H9 (cell line): ENCODE results near the gene PRKD2. TPM values are rescaled to one million over a fixed set of nuclear protein-coding genes. Genes with fewer than 3 reads are reported as not detected.

Experiments used
- DNase-seq: peaks from one replicate; pipeline ENCODE4 v3.0.0-alpha.2; 2017
- H2AFZ ChIP-seq: one replicate; pipeline ENCODE4 v1.6.1; 2013; ENCODE audit warnings: mild to moderate bottlenecking, low read length, control low read depth, moderate library complexity
- H2AK5ac ChIP-seq: 2 replicates; pipeline ENCODE4 v1.6.1; 2013; ENCODE audit warnings: low read length, control low read depth, mixed read lengths; ENCODE audit not compliant: insufficient read length
- H2BK120ac ChIP-seq: one replicate; pipeline ENCODE4 v1.6.1; 2013; ENCODE audit warnings: low read depth, mild to moderate bottlenecking, low read length, control low read depth, inconsistent platforms; ENCODE audit not compliant: poor library complexity, severe bottlenecking
- H2BK12ac ChIP-seq: 2 replicates; pipeline ENCODE4 v1.6.1; 2013; ENCODE audit warnings: low read length, control low read depth, mixed read lengths, low read depth; ENCODE audit not compliant: insufficient read length
- H2BK15ac ChIP-seq: 2 replicates; pipeline ENCODE4 v1.6.1; 2013; ENCODE audit warnings: low read depth, low read length, control low read depth
- H2BK20ac ChIP-seq: one replicate; pipeline ENCODE4 v1.6.1; 2013; ENCODE audit warnings: low read depth, mild to moderate bottlenecking, low read length, control low read depth, inconsistent platforms; ENCODE audit not compliant: poor library complexity, severe bottlenecking
- H2BK5ac ChIP-seq: 2 replicates; pipeline ENCODE4 v1.6.1; 2013; ENCODE audit warnings: low read length, control low read depth, mixed read lengths; ENCODE audit not compliant: insufficient read length
- H3K14ac ChIP-seq: 2 replicates; pipeline ENCODE4 v1.6.1; 2013; ENCODE audit warnings: low read length, control low read depth; ENCODE audit not compliant: insufficient read depth
- H3K18ac ChIP-seq: 2 replicates; pipeline ENCODE4 v1.6.1; 2013; ENCODE audit warnings: low read depth, mild to moderate bottlenecking, mixed read lengths, low read length, control low read depth; ENCODE audit not compliant: insufficient read length
- H3K23ac ChIP-seq: 2 replicates; pipeline ENCODE4 v1.6.1; 2013; ENCODE audit warnings: low read length, control low read depth, mixed read lengths, low read depth; ENCODE audit not compliant: insufficient read length
- H3K23me2 ChIP-seq: 2 replicates; pipeline ENCODE4 v1.6.1; 2013; ENCODE audit warnings: low read depth, mild to moderate bottlenecking, mixed read lengths, low read length, control low read depth; ENCODE audit not compliant: insufficient read length, poor library complexity, severe bottlenecking
- H3K27ac ChIP-seq: 2 replicates; pipeline ENCODE4 v1.5.1; 2013; ENCODE audit warnings: low read length, control low read depth, mixed read lengths, low read depth; ENCODE audit not compliant: insufficient read length
- H3K27me3 ChIP-seq: 2 replicates; pipeline ENCODE4 v1.6.1; 2013; ENCODE audit warnings: low read length, control low read depth, inconsistent platforms; ENCODE audit not compliant: insufficient read depth
- H3K4ac ChIP-seq: 2 replicates; pipeline ENCODE4 v1.6.1; 2013; ENCODE audit warnings: low read depth, mild to moderate bottlenecking, control low read depth, inconsistent platforms, low read length, moderate library complexity
- H3K4me1 ChIP-seq: 2 replicates; pipeline ENCODE4 v1.6.1; 2013; ENCODE audit warnings: low read length, control low read depth, inconsistent platforms; ENCODE audit not compliant: insufficient read depth
- H3K4me2 ChIP-seq: 2 replicates; pipeline ENCODE4 v1.6.1; 2013; ENCODE audit warnings: low read length, control low read depth, mixed read lengths; ENCODE audit not compliant: insufficient read length, insufficient read depth
- H3K56ac ChIP-seq: 2 replicates; pipeline ENCODE4 v1.6.1; 2013; ENCODE audit warnings: low read depth, mild to moderate bottlenecking, mixed read lengths, low read length, control low read depth; ENCODE audit not compliant: insufficient read length
- H3K79me1 ChIP-seq: 2 replicates; pipeline ENCODE4 v1.6.1; 2013; ENCODE audit warnings: low read depth, mild to moderate bottlenecking, moderate library complexity, low read length, control low read depth, inconsistent platforms; ENCODE audit not compliant: insufficient read depth, poor library complexity, severe bottlenecking
- H3K79me2 ChIP-seq: 2 replicates; pipeline ENCODE4 v1.6.1; 2013; ENCODE audit warnings: low read length, control low read depth, inconsistent platforms; ENCODE audit not compliant: insufficient read depth
- H3K9ac ChIP-seq: 2 replicates; pipeline ENCODE4 v1.6.1; 2013; ENCODE audit warnings: low read length, control low read depth, mixed read lengths; ENCODE audit not compliant: insufficient read length; ENCODE audit errors: extremely low read depth
- H3K9me3 ChIP-seq: one replicate; pipeline ENCODE4 v1.6.1; 2013; ENCODE audit warnings: low read depth, low read length, inconsistent platforms; ENCODE audit not compliant: control insufficient read depth
- H3T11ph ChIP-seq: one replicate; pipeline ENCODE4 v1.6.1; 2013; ENCODE audit warnings: mild to moderate bottlenecking, low read length, control low read depth, inconsistent platforms
- H4K20me1 ChIP-seq: one replicate; pipeline ENCODE4 v1.6.1; 2013; ENCODE audit not compliant: control insufficient read depth, insufficient read length, insufficient read depth
- H4K5ac ChIP-seq: 2 replicates; pipeline ENCODE4 v1.6.1; 2013; ENCODE audit warnings: low read depth, mild to moderate bottlenecking, mixed read lengths, low read length, control low read depth; ENCODE audit not compliant: insufficient read length
- H4K8ac ChIP-seq: replicated peaks from 2 replicates; pipeline ENCODE4 v1.6.1; 2013; ENCODE audit warnings: low read length, control low read depth, mixed read lengths, low read depth; ENCODE audit not compliant: insufficient read length
- H4K91ac ChIP-seq: 2 replicates; pipeline ENCODE4 v1.6.1; 2013; ENCODE audit warnings: low read depth, mild to moderate bottlenecking, moderate library complexity, mixed read lengths, low read length, control low read depth; ENCODE audit not compliant: insufficient read length
- H3K27ac Mint-ChIP-seq, 3 experiments: 2 replicates in 2 of 3; 3 replicates in 1 of 3; pipeline ENCODE4 v1.8.0; 2020 to 2021; ENCODE audit warnings: mixed read lengths in 3 of 3, mild to moderate bottlenecking in 1 of 3, moderate library complexity in 1 of 3
- H3K27me3 Mint-ChIP-seq: 2 replicates; pipeline ENCODE4 v1.8.0; 2021; ENCODE audit warnings: low read depth, mild to moderate bottlenecking, moderate library complexity, mixed read lengths
- H3K36me3 Mint-ChIP-seq, 3 experiments: 2 replicates in 2 of 3; 3 replicates in 1 of 3; pipeline ENCODE4 v1.8.0; 2020 to 2021; ENCODE audit warnings: low read depth in 3 of 3, mixed read lengths in 3 of 3; ENCODE audit not compliant: insufficient read depth in 1 of 3
- H3K4me1 Mint-ChIP-seq, 2 experiments: 2 replicates each; pipeline ENCODE4 v1.8.0; 2020; ENCODE audit warnings: mixed read lengths in 2 of 2
- H3K4me3 Mint-ChIP-seq, 2 experiments: 2 replicates in 1 of 2; 3 replicates in 1 of 2; pipeline ENCODE4 v1.8.0; 2020 to 2021; ENCODE audit warnings: mild to moderate bottlenecking in 2 of 2, mixed read lengths in 2 of 2, moderate library complexity in 1 of 2
- H3K9me3 Mint-ChIP-seq, 2 experiments: 2 replicates in 1 of 2; 3 replicates in 1 of 2; pipeline ENCODE4 v1.8.0; 2020; ENCODE audit warnings: mild to moderate bottlenecking in 2 of 2, mixed read lengths in 2 of 2, moderate library complexity in 1 of 2
- WGBS: extraction: QIAGEN DNeasy Blood & Tissue Kit; methylation state at CpG from one replicate; pipeline ENCODE4 v1.1.7; 2013; ENCODE audit warnings: missing lambda C conversion rate, low lambda C conversion rate, mixed read lengths; ENCODE audit not compliant: insufficient read length; ENCODE audit errors: extremely low coverage; 5-methylcytosine and 5-hydroxymethylcytosine counted together
- total RNA-seq: library from RNA; stranded (reverse); gene quantifications from 2 replicates; pipeline ENCODE4 v1.2.1, GENCODE V29; 2021
- TF ChIP-seq, protein P1 (sequence below): fragments of 200-600 bp; sonication (generic); conservative IDR thresholded peaks from 3 replicates; pipeline ENCODE4 v1.8.0; 2021; ENCODE audit warnings: antibody characterized with exemption, mild to moderate bottlenecking

Gene PRKD2
- total RNA-seq, 1 experiment from 2014 or later: 60.7 TPM

DNA sequence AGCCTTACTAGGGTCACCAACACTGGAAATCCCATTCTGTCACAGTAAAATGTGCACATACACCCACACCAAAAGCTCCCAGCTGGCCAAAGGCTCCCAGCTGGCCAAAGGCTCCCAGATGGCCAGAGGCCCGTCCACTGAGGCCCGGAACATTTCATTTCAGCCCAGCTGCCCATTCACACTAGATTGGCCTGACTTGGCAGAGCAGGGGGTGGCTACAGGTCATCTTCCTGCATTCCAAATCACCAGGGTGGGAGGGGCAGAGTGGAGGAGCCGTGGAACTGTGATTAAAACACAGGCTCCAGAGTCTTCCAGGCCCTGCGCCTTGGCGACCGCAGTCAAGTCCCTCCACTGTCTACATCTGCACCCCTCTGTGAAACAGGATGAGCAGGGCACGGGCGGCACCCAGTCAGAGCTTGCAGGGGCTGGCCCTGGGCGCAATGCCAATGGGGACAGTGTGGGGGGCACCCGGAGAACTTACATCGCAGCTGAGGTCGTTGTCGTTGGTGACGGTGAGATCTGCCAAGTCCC lies 10.1 kb upstream of the PRKD2 start:
- TF ChIP-seq, protein P1, sequence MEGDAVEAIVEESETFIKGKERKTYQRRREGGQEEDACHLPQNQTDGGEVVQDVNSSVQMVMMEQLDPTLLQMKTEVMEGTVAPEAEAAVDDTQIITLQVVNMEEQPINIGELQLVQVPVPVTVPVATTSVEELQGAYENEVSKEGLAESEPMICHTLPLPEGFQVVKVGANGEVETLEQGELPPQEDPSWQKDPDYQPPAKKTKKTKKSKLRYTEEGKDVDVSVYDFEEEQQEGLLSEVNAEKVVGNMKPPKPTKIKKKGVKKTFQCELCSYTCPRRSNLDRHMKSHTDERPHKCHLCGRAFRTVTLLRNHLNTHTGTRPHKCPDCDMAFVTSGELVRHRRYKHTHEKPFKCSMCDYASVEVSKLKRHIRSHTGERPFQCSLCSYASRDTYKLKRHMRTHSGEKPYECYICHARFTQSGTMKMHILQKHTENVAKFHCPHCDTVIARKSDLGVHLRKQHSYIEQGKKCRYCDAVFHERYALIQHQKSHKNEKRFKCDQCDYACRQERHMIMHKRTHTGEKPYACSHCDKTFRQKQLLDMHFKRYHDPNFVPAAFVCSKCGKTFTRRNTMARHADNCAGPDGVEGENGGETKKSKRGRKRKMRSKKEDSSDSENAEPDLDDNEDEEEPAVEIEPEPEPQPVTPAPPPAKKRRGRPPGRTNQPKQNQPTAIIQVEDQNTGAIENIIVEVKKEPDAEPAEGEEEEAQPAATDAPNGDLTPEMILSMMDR: no peak
- peaks cover 48 to 89% (median 86%) of the 10 kb centered on the region in 3 experiments for H3K36me3 Mint-ChIP-seq
- H3K27ac Mint-ChIP-seq: peak overlapping the region in 1 of 3 experiments; percentile 70; a peak in 2 of 7 replicates

More for the DNA sequence above, 10.1 kb upstream of the PRKD2 start:
- Histone ChIP-seq H4K20me1 (no peaks in the 10 kb centered on the region), H3K79me2 (no peaks in the 10 kb centered on the region; the same call in 1 of the 2 replicates), H3K4me2 (no peak overlapping the region), H3K9me3 (no peaks in the 10 kb centered on the region), H3K27me3 (no peaks in the 10 kb centered on the region), H2BK120ac (no peak overlapping the region), H2BK12ac (no peak overlapping the region), H3K79me1 (no peaks in the 10 kb centered on the region), H3K9ac (no peak overlapping the region), H2BK15ac (no peak overlapping the region), H3K27ac (no peak overlapping the region), H4K91ac (no peak overlapping the region), H3K23me2 (no peaks in the 10 kb centered on the region), H3T11ph (no peak overlapping the region), H3K23ac (no peak overlapping the region), H2BK20ac (no peak overlapping the region), H3K18ac (no peak overlapping the region), H2AK5ac (no peak overlapping the region), H3K56ac (no peak overlapping the region), H2AFZ (no peak overlapping the region), H4K8ac (no peak overlapping the region), H3K4me1 (no peaks in the 10 kb centered on the region), H4K5ac (no peak overlapping the region), H2BK5ac (no peak overlapping the region), H3K4ac (no peak overlapping the region), H3K14ac (no peak overlapping the region)
- Mint-ChIP-seq H3K27me3 (no peaks in the 10 kb centered on the region), H3K4me1 (peaks cover 16 to 27% of the 10 kb centered on the region in 2 experiments), H3K9me3 (no peaks in the 10 kb centered on the region), H3K4me3 (no peak overlapping the region)
- no peak for DNase-seq
- WGBS: no CpG with 5 or more reads among the region's 14 CpGs
